HepG2 (cell line): ENCODE results near the gene KIF20A. TPM values are rescaled to one million over a fixed set of nuclear protein-coding genes. Genes with fewer than 3 reads are reported as not detected.
A peak's percentile ranks its signal among the peaks of the same experiment; 100 is the strongest.

Experiments
- DNMT1 ChIP-seq: sonication (generic); formaldehyde crosslinking; IDR thresholded peaks from 2 replicates; pipeline ENCODE4 v1.5.1; 2020; ENCODE audit warnings: mild to moderate bottlenecking, missing genetic modification reagents
- KAT7 ChIP-seq: IDR thresholded peaks from 2 replicates; pipeline ENCODE4 v1.6.1; 2018; ENCODE audit warnings: borderline replicate concordance, missing compliant biosample characterization
- RFX5 ChIP-seq: IDR thresholded peaks from 2 replicates; pipeline ENCODE4 v1.6.1; 2011; ENCODE audit warnings: low read depth, low read length, improper control_type of control experiment
- TCF12 ChIP-seq, 2 experiments: fragments of 450-650 bp in 1 of 2; sonication (generic) in 1 of 2; formaldehyde crosslinking in 1 of 2; IDR thresholded peaks; 2 replicates each; pipeline versions ENCODE4 v1.6.1 to v1.8.0; 2017 to 2022; ENCODE audit warnings: antibody characterized with exemption in 1 of 2, mild to moderate bottlenecking in 1 of 2, missing genetic modification reagents in 1 of 2, moderate library complexity in 1 of 2
- TP53 ChIP-seq: sonication (generic); formaldehyde crosslinking; conservative IDR thresholded peaks from 2 replicates; pipeline ENCODE4 v1.4.0; 2020; ENCODE audit warnings: missing genetic modification reagents
- ZBTB1 ChIP-seq: sonication (generic); formaldehyde crosslinking; IDR thresholded peaks from 2 replicates; pipeline ENCODE4 v1.4.0; 2020; ENCODE audit warnings: missing genetic modification reagents, borderline replicate concordance
- ZNF343 ChIP-seq: sonication (generic); formaldehyde crosslinking; IDR thresholded peaks from 2 replicates; pipeline ENCODE4 v1.4.0; 2020; ENCODE audit warnings: mild to moderate bottlenecking, missing genetic modification reagents
- ZNF431 ChIP-seq: sonication (generic); formaldehyde crosslinking; IDR thresholded peaks from 2 replicates; pipeline ENCODE4 v1.9.0; 2022; ENCODE audit warnings: missing genetic modification reagents, low read depth, mild to moderate bottlenecking, borderline replicate concordance
- ZNF768 ChIP-seq: sonication (generic); formaldehyde crosslinking; IDR thresholded peaks from 2 replicates; pipeline ENCODE4 v1.4.0; 2020; ENCODE audit warnings: missing genetic modification reagents
- ZNF841 ChIP-seq: sonication (generic); formaldehyde crosslinking; IDR thresholded peaks from 2 replicates; pipeline ENCODE4 v1.8.1; 2023; ENCODE audit warnings: missing genetic modification reagents, borderline replicate concordance
- polyA plus RNA-seq, 8 experiments: library from polyadenylated mRNA; depleted of rRNA in 3 of 8; stranded (reverse) in 7 of 8; unstranded in 1 of 8; fragments of >200 nt; fragmentation: Illumina TruSeq in 4 of 8; extraction: Trizol in 4 of 8; gene quantifications; 2 replicates each; pipeline versions ENCODE4 v1.2.1 to v1.2.3, GENCODE V29; 2011 to 2016; ENCODE audit warnings: low read depth in 4 of 8, missing spikeins in 1 of 8, mixed read lengths in 1 of 8; ENCODE audit not compliant: insufficient read depth in 1 of 8
- total RNA-seq, 5 experiments: library from RNA; depleted of rRNA; stranded (reverse); fragments of >200 nt; fragmentation: Illumina TruSeq; extraction: Trizol; gene quantifications; 2 replicates each; pipeline ENCODE4 v1.2.3, GENCODE V29; 2016; ENCODE audit warnings: low read depth in 1 of 5
- TF ChIP-seq, protein P1 (sequence below): sonication (generic); formaldehyde crosslinking; IDR thresholded peaks from 2 replicates; pipeline ENCODE4 v1.4.0; 2020; ENCODE audit warnings: missing genetic modification reagents, borderline replicate concordance
- TF ChIP-seq, protein P2 (sequence below): sonication (generic); formaldehyde crosslinking; IDR thresholded peaks from 2 replicates; pipeline ENCODE4 v1.9.0; 2022; ENCODE audit warnings: missing genetic modification reagents, mild to moderate bottlenecking, borderline replicate concordance
- TF ChIP-seq, protein P3 (sequence below): sonication (generic); formaldehyde crosslinking; IDR thresholded peaks from 2 replicates; pipeline ENCODE4 v1.5.0; 2020; ENCODE audit warnings: mild to moderate bottlenecking, missing genetic modification reagents
- TF ChIP-seq, protein P4 (sequence below): sonication (generic); formaldehyde crosslinking; IDR thresholded peaks from 2 replicates; pipeline ENCODE4 v1.4.0; 2020; ENCODE audit warnings: mild to moderate bottlenecking, missing genetic modification reagents
- TF ChIP-seq, protein P5 (sequence below): sonication (generic); formaldehyde crosslinking; IDR thresholded peaks from 2 replicates; pipeline ENCODE4 v1.5.0; 2020; ENCODE audit warnings: missing genetic modification reagents
- TF ChIP-seq, protein P6 (sequence below): sonication (generic); formaldehyde crosslinking; IDR thresholded peaks from 2 replicates; pipeline ENCODE4 v1.5.1; 2020; ENCODE audit warnings: missing genetic modification reagents, mild to moderate bottlenecking, borderline replicate concordance

Gene KIF20A
- total and polyA plus RNA-seq, 2 of the 13 experiments (the other 11 are each of a cell fraction or from before 2014, with no cell fraction given), result 17.1 to 66.8 TPM

DNA sequence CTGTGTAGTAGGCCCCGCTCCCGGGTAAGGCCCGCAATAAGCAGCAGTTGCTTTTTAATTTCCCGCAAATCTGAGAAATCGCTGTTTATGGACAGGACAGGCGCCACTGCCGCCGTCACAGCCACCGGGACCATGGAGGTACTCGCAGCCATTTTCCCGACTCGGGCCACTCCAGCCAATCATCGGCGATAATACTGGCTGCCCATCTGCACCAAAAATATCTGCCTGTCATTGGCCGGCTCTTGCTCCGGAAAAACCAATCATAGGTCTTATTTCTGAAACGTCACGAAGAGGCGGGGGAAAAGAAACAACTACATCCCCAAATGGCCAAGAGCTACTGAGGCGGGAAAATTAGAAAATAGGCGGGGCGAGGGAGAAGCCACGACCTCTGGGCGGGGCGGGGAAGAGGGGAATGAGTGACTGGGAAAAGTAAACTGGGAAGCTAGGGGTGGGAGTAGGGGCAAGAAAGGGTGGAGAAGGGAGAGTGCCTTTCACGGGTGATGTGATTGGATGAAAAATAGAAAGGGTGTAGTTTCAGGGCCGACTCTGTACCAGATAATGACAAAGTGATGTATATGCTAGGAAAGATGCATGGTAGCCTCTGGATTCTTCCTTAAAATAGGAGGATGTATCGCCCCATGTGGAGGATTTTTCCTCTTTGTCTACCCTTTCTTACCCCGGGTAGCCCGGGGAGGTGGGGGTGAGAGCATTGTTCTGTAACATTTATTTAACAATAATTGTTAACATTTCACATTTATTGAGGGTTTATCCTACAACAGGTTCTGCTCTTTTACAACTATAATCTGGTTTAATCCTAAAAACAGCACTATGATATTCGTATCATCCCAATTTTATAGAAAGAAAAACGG, 34.5 kb downstream of the KIF20A start, which contains the start of gene CDC23 (continued):
- TF ChIP-seq, protein P1, sequence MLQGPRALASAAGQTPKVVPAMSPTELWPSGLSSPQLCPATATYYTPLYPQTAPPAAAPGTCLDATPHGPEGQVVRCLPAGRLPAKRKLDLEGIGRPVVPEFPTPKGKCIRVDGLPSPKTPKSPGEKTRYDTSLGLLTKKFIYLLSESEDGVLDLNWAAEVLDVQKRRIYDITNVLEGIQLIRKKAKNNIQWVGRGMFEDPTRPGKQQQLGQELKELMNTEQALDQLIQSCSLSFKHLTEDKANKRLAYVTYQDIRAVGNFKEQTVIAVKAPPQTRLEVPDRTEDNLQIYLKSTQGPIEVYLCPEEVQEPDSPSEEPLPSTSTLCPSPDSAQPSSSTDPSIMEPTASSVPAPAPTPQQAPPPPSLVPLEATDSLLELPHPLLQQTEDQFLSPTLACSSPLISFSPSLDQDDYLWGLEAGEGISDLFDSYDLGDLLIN (CRISPR knock-in tag), result no peak
- TF ChIP-seq TP53 (CRISPR knock-in tag) (no peak; the same call in 1 of the 2 replicates), RFX5 (peak; percentile 71; the same call in 1 of the 2 replicates), ZNF841 (CRISPR knock-in tag) (no peak), TCF12 (IDR thresholded peaks at IDR 0.05) (no peak), TCF12 (CRISPR knock-in tag; IDR thresholded peaks at IDR 0.05) (no peak), KAT7 (CRISPR knock-in tag) (no peak; the same call in 1 of the 2 replicates), DNMT1 (no peak), ZBTB1 (CRISPR knock-in tag) (no peak), ZNF768 (CRISPR knock-in tag) (no peak), ZNF343 (CRISPR knock-in tag) (0 out of 2 replicates have a peak, but pooled peaks have one; percentile 19), ZNF431 (no peak)
- TF ChIP-seq, protein P2, sequence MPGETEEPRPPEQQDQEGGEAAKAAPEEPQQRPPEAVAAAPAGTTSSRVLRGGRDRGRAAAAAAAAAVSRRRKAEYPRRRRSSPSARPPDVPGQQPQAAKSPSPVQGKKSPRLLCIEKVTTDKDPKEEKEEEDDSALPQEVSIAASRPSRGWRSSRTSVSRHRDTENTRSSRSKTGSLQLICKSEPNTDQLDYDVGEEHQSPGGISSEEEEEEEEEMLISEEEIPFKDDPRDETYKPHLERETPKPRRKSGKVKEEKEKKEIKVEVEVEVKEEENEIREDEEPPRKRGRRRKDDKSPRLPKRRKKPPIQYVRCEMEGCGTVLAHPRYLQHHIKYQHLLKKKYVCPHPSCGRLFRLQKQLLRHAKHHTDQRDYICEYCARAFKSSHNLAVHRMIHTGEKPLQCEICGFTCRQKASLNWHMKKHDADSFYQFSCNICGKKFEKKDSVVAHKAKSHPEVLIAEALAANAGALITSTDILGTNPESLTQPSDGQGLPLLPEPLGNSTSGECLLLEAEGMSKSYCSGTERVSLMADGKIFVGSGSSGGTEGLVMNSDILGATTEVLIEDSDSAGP, result peak; percentile 65; the same call in 1 of the 2 replicates
- TF ChIP-seq, protein P3, sequence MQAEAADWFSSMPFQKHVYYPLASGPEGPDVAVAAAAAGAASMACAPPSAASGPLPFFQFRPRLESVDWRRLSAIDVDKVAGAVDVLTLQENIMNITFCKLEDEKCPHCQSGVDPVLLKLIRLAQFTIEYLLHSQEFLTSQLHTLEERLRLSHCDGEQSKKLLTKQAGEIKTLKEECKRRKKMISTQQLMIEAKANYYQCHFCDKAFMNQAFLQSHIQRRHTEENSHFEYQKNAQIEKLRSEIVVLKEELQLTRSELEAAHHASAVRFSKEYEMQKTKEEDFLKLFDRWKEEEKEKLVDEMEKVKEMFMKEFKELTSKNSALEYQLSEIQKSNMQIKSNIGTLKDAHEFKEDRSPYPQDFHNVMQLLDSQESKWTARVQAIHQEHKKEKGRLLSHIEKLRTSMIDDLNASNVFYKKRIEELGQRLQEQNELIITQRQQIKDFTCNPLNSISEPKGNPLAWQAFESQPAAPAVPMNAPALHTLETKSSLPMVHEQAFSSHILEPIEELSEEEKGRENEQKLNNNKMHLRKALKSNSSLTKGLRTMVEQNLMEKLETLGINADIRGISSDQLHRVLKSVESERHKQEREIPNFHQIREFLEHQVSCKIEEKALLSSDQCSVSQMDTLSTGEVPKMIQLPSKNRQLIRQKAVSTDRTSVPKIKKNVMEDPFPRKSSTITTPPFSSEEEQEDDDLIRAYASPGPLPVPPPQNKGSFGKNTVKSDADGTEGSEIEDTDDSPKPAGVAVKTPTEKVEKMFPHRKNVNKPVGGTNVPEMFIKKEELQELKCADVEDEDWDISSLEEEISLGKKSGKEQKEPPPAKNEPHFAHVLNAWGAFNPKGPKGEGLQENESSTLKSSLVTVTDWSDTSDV (CRISPR knock-in tag), result peak; percentile 80; the same call in 1 of the 2 replicates
- TF ChIP-seq, protein P4, sequence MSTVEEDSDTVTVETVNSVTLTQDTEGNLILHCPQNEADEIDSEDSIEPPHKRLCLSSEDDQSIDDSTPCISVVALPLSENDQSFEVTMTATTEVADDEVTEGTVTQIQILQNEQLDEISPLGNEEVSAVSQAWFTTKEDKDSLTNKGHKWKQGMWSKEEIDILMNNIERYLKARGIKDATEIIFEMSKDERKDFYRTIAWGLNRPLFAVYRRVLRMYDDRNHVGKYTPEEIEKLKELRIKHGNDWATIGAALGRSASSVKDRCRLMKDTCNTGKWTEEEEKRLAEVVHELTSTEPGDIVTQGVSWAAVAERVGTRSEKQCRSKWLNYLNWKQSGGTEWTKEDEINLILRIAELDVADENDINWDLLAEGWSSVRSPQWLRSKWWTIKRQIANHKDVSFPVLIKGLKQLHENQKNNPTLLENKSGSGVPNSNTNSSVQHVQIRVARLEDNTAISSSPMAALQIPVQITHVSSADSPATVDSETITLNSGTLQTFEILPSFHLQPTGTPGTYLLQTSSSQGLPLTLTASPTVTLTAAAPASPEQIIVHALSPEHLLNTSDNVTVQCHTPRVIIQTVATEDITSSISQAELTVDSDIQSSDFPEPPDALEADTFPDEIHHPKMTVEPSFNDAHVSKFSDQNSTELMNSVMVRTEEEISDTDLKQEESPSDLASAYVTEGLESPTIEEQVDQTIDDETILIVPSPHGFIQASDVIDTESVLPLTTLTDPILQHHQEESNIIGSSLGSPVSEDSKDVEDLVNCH (CRISPR knock-in tag), result no peak
- TF ChIP-seq, protein P5, sequence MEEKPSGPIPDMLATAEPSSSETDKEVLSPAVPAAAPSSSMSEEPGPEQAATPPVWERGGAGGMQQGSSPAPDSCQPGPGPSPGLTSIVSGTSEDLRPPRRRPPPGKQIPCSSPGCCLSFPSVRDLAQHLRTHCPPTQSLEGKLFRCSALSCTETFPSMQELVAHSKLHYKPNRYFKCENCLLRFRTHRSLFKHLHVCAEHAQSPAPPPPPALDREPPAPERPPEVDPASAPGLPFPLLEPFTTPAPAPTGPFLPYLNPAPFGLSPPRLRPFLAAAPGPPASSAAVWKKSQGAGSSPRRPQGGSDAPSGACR (CRISPR knock-in tag), result no peak
- TF ChIP-seq, protein P6, sequence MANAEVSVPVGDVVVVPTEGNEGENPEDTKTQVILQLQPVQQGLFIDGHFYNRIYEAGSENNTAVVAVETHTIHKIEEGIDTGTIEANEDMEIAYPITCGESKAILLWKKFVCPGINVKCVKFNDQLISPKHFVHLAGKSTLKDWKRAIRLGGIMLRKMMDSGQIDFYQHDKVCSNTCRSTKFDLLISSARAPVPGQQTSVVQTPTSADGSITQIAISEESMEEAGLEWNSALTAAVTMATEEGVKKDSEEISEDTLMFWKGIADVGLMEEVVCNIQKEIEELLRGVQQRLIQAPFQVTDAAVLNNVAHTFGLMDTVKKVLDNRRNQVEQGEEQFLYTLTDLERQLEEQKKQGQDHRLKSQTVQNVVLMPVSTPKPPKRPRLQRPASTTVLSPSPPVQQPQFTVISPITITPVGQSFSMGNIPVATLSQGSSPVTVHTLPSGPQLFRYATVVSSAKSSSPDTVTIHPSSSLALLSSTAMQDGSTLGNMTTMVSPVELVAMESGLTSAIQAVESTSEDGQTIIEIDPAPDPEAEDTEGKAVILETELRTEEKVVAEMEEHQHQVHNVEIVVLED (CRISPR knock-in tag), result peak; percentile 40; the same call in 1 of the 2 replicates
